Endothelial cell of umbilical vein (primary cell): Measurements from ENCODE around the gene MYO9B. TPM values are rescaled to one million over a fixed set of nuclear protein-coding genes. Genes with fewer than 3 reads are reported as not detected.

Source experiments
- BruUV-seq: library from RNA; stranded (reverse); fragments of 400-500 nt; replicated peaks from 2 replicates; lab custom pipeline; 2021; lab: Mats Ljungman, UMichigan
- CTCF ChIA-PET: fragments of 300-600, 350-600 bp; sonication (Branson Sonifier 250); formaldehyde crosslinking; loops from one replicate; lab custom pipeline; 2021; ENCODE audit warnings: antibody characterized with exemption, inconsistent platforms; lab: Charles Lee
- POLR2A ChIA-PET: fragments of 300-600, 350-600 bp; sonication (Branson Sonifier 250); formaldehyde crosslinking; loops from one replicate; lab custom pipeline; 2021; ENCODE audit warnings: antibody characterized with exemption, inconsistent platforms; lab: Charles Lee
- DNase-seq: peaks from one replicate; pipeline ENCODE4 v3.0.0-alpha.2; 2011; ENCODE audit warnings: low read depth, low spot score
- FAIRE-seq: peaks from 2 replicates; lab custom pipeline; 2011; peaks lifted over from hg19 to GRCh38; lab: Jason Lieb, UNC
- H2AFZ ChIP-seq: 2 replicates; pipeline ENCODE4 v1.6.0; 2012; ENCODE audit warnings: low read depth, low read length, control low read depth, inconsistent platforms
- H3K27ac ChIP-seq: 2 replicates; pipeline ENCODE4 v1.5.1; 2011; ENCODE audit warnings: low read depth, mild to moderate bottlenecking, control low read depth, low read length, moderate library complexity; ENCODE audit not compliant: insufficient read depth
- H3K27me3 ChIP-seq, 2 experiments: 2 replicates each; pipeline versions ENCODE4 v1.6.0 to v1.6.1; 2011; ENCODE audit warnings: low read length in 2 of 2, mixed read lengths in 1 of 2; ENCODE audit not compliant: control insufficient read depth in 2 of 2, insufficient read depth in 2 of 2
- H3K36me3 ChIP-seq, 2 experiments: 2 replicates in 1 of 2; 3 replicates in 1 of 2; pipeline ENCODE4 v1.5.1; 2011; ENCODE audit warnings: low read length in 2 of 2, mild to moderate bottlenecking in 1 of 2, moderate library complexity in 1 of 2; ENCODE audit not compliant: control insufficient read depth in 2 of 2, insufficient read depth in 2 of 2; ENCODE audit errors: extremely low read depth in 1 of 2
- H3K4me1 ChIP-seq: 3 replicates; pipeline ENCODE4 v1.5.1; 2011; ENCODE audit warnings: mild to moderate bottlenecking, low read length; ENCODE audit not compliant: control insufficient read depth, insufficient read depth; ENCODE audit errors: extremely low read depth
- H3K4me2 ChIP-seq: 2 replicates; pipeline ENCODE4 v1.6.1; 2011; ENCODE audit warnings: low read length, control low read depth, mixed read lengths; ENCODE audit not compliant: insufficient read depth
- H3K4me3 ChIP-seq, 3 experiments: fragments of 200-600 bp in 1 of 3; sonication (generic), shearing (Covaris generic) in 1 of 3; replicated peaks in 1 of 3; 2 replicates each; pipeline ENCODE4 v1.5.1; 2011 to 2016; ENCODE audit warnings: control low read depth in 3 of 3, low read length in 3 of 3, mild to moderate bottlenecking in 2 of 3, inconsistent platforms in 1 of 3, low read depth in 1 of 3, moderate library complexity in 1 of 3; ENCODE audit not compliant: insufficient read depth in 1 of 3
- H3K79me2 ChIP-seq: 2 replicates; pipeline ENCODE4 v1.6.0; 2012; ENCODE audit warnings: low read length, inconsistent platforms; ENCODE audit not compliant: control insufficient read depth, insufficient read depth
- H3K9ac ChIP-seq: replicated peaks from 2 replicates; pipeline ENCODE3; 2011; ENCODE audit warnings: low read length, control low read depth; ENCODE audit not compliant: insufficient read depth; ENCODE audit errors: extremely low read depth
- H3K9me1 ChIP-seq: replicated peaks from 3 replicates; pipeline ENCODE4 v1.6.0; 2011; ENCODE audit warnings: mild to moderate bottlenecking, low read length; ENCODE audit not compliant: control insufficient read depth, insufficient read depth; ENCODE audit errors: extremely low read depth
- H3K9me3 ChIP-seq: replicated peaks from 2 replicates; pipeline ENCODE4 v1.5.1; 2012; ENCODE audit warnings: low read length, inconsistent platforms; ENCODE audit not compliant: control insufficient read depth, insufficient read depth
- H4K20me1 ChIP-seq: replicated peaks from 2 replicates; pipeline ENCODE3; 2011; ENCODE audit warnings: mild to moderate bottlenecking, low read length; ENCODE audit not compliant: control insufficient read depth, insufficient read depth; ENCODE audit errors: extremely low read depth
- CTCF ChIP-seq, 2 donors: IDR thresholded peaks; 1 replicate in 1 of 2; 2 replicates in 1 of 2; pipeline ENCODE4 v1.5.1; 2011; ENCODE audit warnings: low read length in 2 of 2, mild to moderate bottlenecking in 2 of 2, moderate library complexity in 2 of 2, control low read depth in 1 of 2, inconsistent platforms in 1 of 2, low read depth in 1 of 2; ENCODE audit not compliant: insufficient read depth in 1 of 2; ENCODE audit errors: extremely low read depth in 1 of 2
- EZH2 ChIP-seq: IDR thresholded peaks from 2 replicates; pipeline ENCODE4 v1.6.1; 2012; ENCODE audit warnings: borderline replicate concordance, low read depth, mild to moderate bottlenecking, moderate library complexity, low read length, inconsistent platforms; ENCODE audit not compliant: severe bottlenecking
- FOS ChIP-seq: IDR thresholded peaks from 2 replicates; pipeline ENCODE4 v1.6.1; 2011; ENCODE audit warnings: mild to moderate bottlenecking, low read length, moderate library complexity, borderline replicate concordance; ENCODE audit not compliant: insufficient read depth
- GATA2 ChIP-seq: IDR thresholded peaks from 2 replicates; pipeline ENCODE4 v1.7.0; 2011; ENCODE audit warnings: low read depth, mild to moderate bottlenecking, moderate library complexity, mixed read lengths, low read length; ENCODE audit not compliant: insufficient read length, insufficient read depth
- JUN ChIP-seq: IDR thresholded peaks from 2 replicates; pipeline ENCODE4 v1.6.1; 2011; ENCODE audit warnings: borderline replicate concordance, low read depth; ENCODE audit not compliant: insufficient read length, insufficient read depth
- MAX ChIP-seq: IDR thresholded peaks from 2 replicates; pipeline ENCODE4 v1.6.1; 2011; ENCODE audit not compliant: insufficient read depth, insufficient read length
- MYC ChIP-seq: IDR thresholded peaks from one replicate; pipeline ENCODE4 v1.6.1; 2011; ENCODE audit warnings: mild to moderate bottlenecking, low read depth, low read length
- POLR2A ChIP-seq: IDR thresholded peaks from 2 replicates; pipeline ENCODE4 v1.6.1; 2012; ENCODE audit warnings: low read depth, mild to moderate bottlenecking, control low read depth, low read length
- POLR2AphosphoS5 ChIP-seq: IDR thresholded peaks from 2 replicates; pipeline ENCODE4 v1.6.1; 2012; ENCODE audit warnings: low read depth, mild to moderate bottlenecking, control low read depth, low read length, moderate library complexity; ENCODE audit not compliant: insufficient read depth
- dilution Hi-C: fragments of 300-500 bp; cut with MboI; formaldehyde crosslinking; loops from one replicate; pipeline ENCODE4 v1.15.0; 2019; ENCODE audit warnings: low sequenced_read_pairs; ENCODE audit not compliant: extremely low pct_ligation_motif_present
- intact Hi-C: fragments of 100-400 bp; cut with micrococcal nuclease; formaldehyde crosslinking; loops from one replicate; pipeline ENCODE4 v1.10.0; 2022
- polyA plus RNA-seq, 4 experiments: library from polyadenylated mRNA; depleted of rRNA in 3 of 4; stranded (reverse) in 3 of 4; unstranded in 1 of 4; fragments of >200 nt; gene quantifications; 2 replicates each; pipeline versions ENCODE4 v1.2.1 to v1.2.3, GENCODE V29; 2011 to 2012; ENCODE audit warnings: missing spikeins in 1 of 4
- total RNA-seq: library from RNA; stranded (reverse); gene quantifications from 2 replicates; pipeline ENCODE4 v1.2.3, GENCODE V29; 2021

Gene MYO9B
- total and polyA plus RNA-seq, 2 donors (not counting 3 experiments of a cell fraction or from before 2014, with no cell fraction given), result 64.4 to 119 TPM

GRCh38 chr19:17172624-17173345, 97.2 kb downstream of the MYO9B start:
- no peaks in the 10 kb centered on the region for H4K20me1 ChIP-seq
- H3K27me3 ChIP-seq, result no peaks in the 10 kb centered on the region
- H3K4me1 ChIP-seq, result no peaks in the 10 kb centered on the region
- H3K4me3 ChIP-seq, result no peak overlapping the region
- no peak overlapping the region for H3K27ac ChIP-seq
- no TSS peak for BruUV-seq
- no peak for TF ChIP-seq POLR2A
- TF ChIP-seq CTCF (IDR thresholded peaks at IDR 0.05; ENCODE audit: extremely low read depth in 1 of 2, insufficient read depth in 1 of 2, low read depth in 1 of 2, low read length in 2 of 2), result no peak
- no peak for TF ChIP-seq GATA2
- TF ChIP-seq MYC, result no peak
- TF ChIP-seq FOS, result no peak
- no peak for TF ChIP-seq EZH2
- TF ChIP-seq JUN, result no peak
- no peak for TF ChIP-seq POLR2AphosphoS5
- TF ChIP-seq MAX, result no peak
- CTCF ChIA-PET, result interaction anchor here (1.2 to 1.6 kb wide), 2 partner anchors 93 to 104 kb away, joined by 4 to 5 read pairs; no protein-coding TSS in a partner anchor
- FAIRE-seq (no peak), DNase-seq (no peak)
- dilution Hi-C loops (no loop called here), intact Hi-C loops (no loop called here)
- peaks cover 11 to 41% of the 10 kb centered on the region in 2 experiments for H3K36me3 ChIP-seq
- no peaks in the 10 kb centered on the region for H3K9me3 ChIP-seq
- no peak overlapping the region for H3K9ac ChIP-seq
- H3K4me2 ChIP-seq, result no peak overlapping the region
- H3K79me2 ChIP-seq, result no peaks in the 10 kb centered on the region
- POLR2A ChIA-PET, result no interaction called here
- H3K9me1 ChIP-seq, result no peaks in the 10 kb centered on the region
- H2AFZ ChIP-seq, result no peak overlapping the region
